Ovary (tissue), 3 donors: ENCODE results near the gene SFXN5.

Source experiments
- POLR2A ChIP-seq: fragments of 450-650 bp; IDR thresholded peaks from one replicate; pipeline ENCODE4 v1.6.1; 2017; ENCODE audit warnings: antibody characterized with exemption, mild to moderate bottlenecking, moderate library complexity
- TF ChIP-seq, protein P1 (sequence below), 3 donors: fragments of 450-650 bp in 2 of 3; fragments of 200-600 bp in 1 of 3; IDR thresholded peaks; one replicate each; pipeline versions ENCODE4 v1.5.1 to v1.8.0; 2016 to 2022; ENCODE audit warnings: antibody characterized with exemption in 3 of 3, mild to moderate bottlenecking in 1 of 3
- donor health status: DM: no; HTN: no; CAD: no.

DNA sequence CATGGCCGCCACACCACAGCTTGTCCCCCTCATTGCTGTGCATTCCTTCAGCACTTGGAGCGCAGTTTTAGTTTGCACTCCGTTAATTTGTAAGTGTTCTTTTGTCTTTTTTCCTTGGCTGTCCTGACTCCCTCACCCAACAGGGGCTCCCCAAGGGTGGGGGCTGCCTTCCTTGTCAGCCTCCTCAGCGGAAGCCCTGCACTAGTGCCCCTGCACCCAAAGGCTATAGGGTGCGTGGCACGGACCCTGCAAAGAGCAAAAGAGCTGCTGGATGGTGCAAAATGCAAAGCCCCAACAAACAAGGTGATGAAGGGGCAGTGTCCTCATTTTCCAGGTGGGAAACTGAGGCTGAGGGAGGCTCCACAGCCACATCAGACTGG lies 107.4 kb downstream of the SFXN5 start:
- TF ChIP-seq, protein P1, sequence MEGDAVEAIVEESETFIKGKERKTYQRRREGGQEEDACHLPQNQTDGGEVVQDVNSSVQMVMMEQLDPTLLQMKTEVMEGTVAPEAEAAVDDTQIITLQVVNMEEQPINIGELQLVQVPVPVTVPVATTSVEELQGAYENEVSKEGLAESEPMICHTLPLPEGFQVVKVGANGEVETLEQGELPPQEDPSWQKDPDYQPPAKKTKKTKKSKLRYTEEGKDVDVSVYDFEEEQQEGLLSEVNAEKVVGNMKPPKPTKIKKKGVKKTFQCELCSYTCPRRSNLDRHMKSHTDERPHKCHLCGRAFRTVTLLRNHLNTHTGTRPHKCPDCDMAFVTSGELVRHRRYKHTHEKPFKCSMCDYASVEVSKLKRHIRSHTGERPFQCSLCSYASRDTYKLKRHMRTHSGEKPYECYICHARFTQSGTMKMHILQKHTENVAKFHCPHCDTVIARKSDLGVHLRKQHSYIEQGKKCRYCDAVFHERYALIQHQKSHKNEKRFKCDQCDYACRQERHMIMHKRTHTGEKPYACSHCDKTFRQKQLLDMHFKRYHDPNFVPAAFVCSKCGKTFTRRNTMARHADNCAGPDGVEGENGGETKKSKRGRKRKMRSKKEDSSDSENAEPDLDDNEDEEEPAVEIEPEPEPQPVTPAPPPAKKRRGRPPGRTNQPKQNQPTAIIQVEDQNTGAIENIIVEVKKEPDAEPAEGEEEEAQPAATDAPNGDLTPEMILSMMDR (IDR thresholded peaks at IDR 0.05): no peak
- TF ChIP-seq POLR2A: no peak
